ENCODE measurements around the gene ZNF500. TPM values are rescaled to one million over a fixed set of nuclear protein-coding genes. Genes with fewer than 3 reads are reported as not detected.

Gene ZNF500
- total and polyA plus RNA-seq, 10 of the 15 experiments (the other 5 are each of a cell fraction or from before 2014, with no cell fraction given) = 0.99 to 13.1 (median 5.5) TPM

GRCh38 chr16:4790261-4790660, 23.3 kb upstream of the ZNF500 start:
- Histone ChIP-seq H3K4me1 (ENCODE audit: control insufficient read depth, insufficient read depth, low read length) (no peaks in the 10 kb centered on the region), H3K4me3 (no peak overlapping the region), H3K4me2 (ENCODE audit: control insufficient read depth, insufficient read depth) (no peak overlapping the region), H4K20me1 (ENCODE audit: control insufficient read depth, insufficient read depth) (no peaks in the 10 kb centered on the region), H3K9me3 (replicated peaks; ENCODE audit: control insufficient read depth, insufficient read depth, low read length) (no peaks in the 10 kb centered on the region), H3K79me2 (ENCODE audit: control insufficient read depth, insufficient read depth, low read length) (no peaks in the 10 kb centered on the region), H3K27ac (ENCODE audit: control insufficient read depth, insufficient read depth) (no peak overlapping the region), H3K36me3 (ENCODE audit: control insufficient read depth in 2 of 2, insufficient read depth in 2 of 2, low read length in 1 of 2) (no peaks in the 10 kb centered on the region), H3K9ac (ENCODE audit: control insufficient read depth, insufficient read depth, low read length) (no peak overlapping the region), H3K27me3 (replicated peaks in 1 of 2; ENCODE audit: control insufficient read depth in 2 of 2, insufficient read depth in 2 of 2, low read length in 1 of 2) (no peaks in the 10 kb centered on the region), H2AFZ (ENCODE audit: control insufficient read depth, low read depth, low read length) (no peak overlapping the region)
- FAIRE-seq (no peak), ATAC-seq (no peak), DNase-seq (ENCODE audit: low read depth, low spot score) (no peak)
- no peak for TF ChIP-seq SUZ12 (IDR thresholded peaks at IDR 0.05; ENCODE audit: unreplicated experiment)
- no peak for TF ChIP-seq ZBTB40 (IDR thresholded peaks at IDR 0.05; ENCODE audit: borderline replicate concordance)
- TF ChIP-seq ZBTB33 (IDR thresholded peaks at IDR 0.05) = no peak
- no peak for TF ChIP-seq CEBPZ (IDR thresholded peaks at IDR 0.05; ENCODE audit: low read depth, low read length)
- no peak for TF ChIP-seq ZBTB4 (CRISPR knock-in tag; IDR thresholded peaks at IDR 0.05)
- TF ChIP-seq IRF3 (IDR thresholded peaks at IDR 0.05) = no peak
- no peak for TF ChIP-seq SREBF1 (IDR thresholded peaks at IDR 0.05; ENCODE audit: low read length)
- no peak for TF ChIP-seq DPF2 (IDR thresholded peaks at IDR 0.05)
- no peak for TF ChIP-seq POLR2AphosphoS5 (IDR thresholded peaks at IDR 0.05; ENCODE audit: low read length)
- TF ChIP-seq PAX8 (IDR thresholded peaks at IDR 0.05) = no peak
- no peak for TF ChIP-seq TCF12 (IDR thresholded peaks at IDR 0.05; ENCODE audit: low read depth, low read length)
- ChIA-PET RAD21 (ENCODE audit: unreplicated experiment) (no interaction called here), SMC1A (ENCODE audit: uncharacterized antibody, unreplicated experiment) (no interaction called here), POLR2A (no interaction called here), CTCF (no interaction called here)
- no TSS peak for BruUV-seq (replicated peaks)
- 31% methylated on average over 10 of the region's 10 CpGs for WGBS (ENCODE audit: insufficient coverage, insufficient replicate concordance, low lambda C conversion rate, missing lambda C conversion rate)
- in situ Hi-C loops (cut with MboI) = no loop called here
- intact Hi-C loops (cut with micrococcal nuclease; ENCODE audit: unreplicated experiment) = no loop called here
